CD4-positive, alpha-beta memory T cell (primary cell): ENCODE measurements around the gene PSIP1. TPM values are rescaled to one million over a fixed set of nuclear protein-coding genes. Genes with fewer than 3 reads are reported as not detected.
"Not testable (repeated sequence)": the region's sequence is repeated elsewhere in the genome, so short reads cannot be mapped to it uniquely, and the experiment has no call there.

Experiments used
- CTCF ChIA-PET: fragments of 350-600 bp; sonication (Branson Sonifier 250); formaldehyde crosslinking; loops from one replicate; lab custom pipeline; 2021; ENCODE audit warnings: inconsistent platforms; ENCODE audit not compliant: partially characterized antibody; lab: Charles Lee
- POLR2A ChIA-PET: fragments of 350-600 bp; sonication (Branson Sonifier 250); formaldehyde crosslinking; loops from one replicate; lab custom pipeline; 2021; ENCODE audit not compliant: partially characterized antibody; lab: Charles Lee
- DNase-seq, 5 donors: peaks; one replicate each; pipeline versions ENCODE4 v3.0.0 to v3.0.0-alpha.2; 2020 to 2022; ENCODE audit warnings: mixed read lengths in 1 of 5
- H3K27ac ChIP-seq: one replicate; pipeline ENCODE4 v1.7.0; 2013; ENCODE audit warnings: low read depth, low read length
- H3K27me3 ChIP-seq: 2 replicates; pipeline ENCODE4 v1.7.0; 2013; ENCODE audit warnings: mild to moderate bottlenecking, low read length, moderate library complexity; ENCODE audit not compliant: insufficient read depth
- H3K36me3 ChIP-seq: 2 replicates; pipeline ENCODE4 v1.7.0; 2013; ENCODE audit warnings: mild to moderate bottlenecking, low read length, moderate library complexity; ENCODE audit not compliant: insufficient read depth
- H3K4me1 ChIP-seq: 2 replicates; pipeline ENCODE4 v1.7.0; 2013; ENCODE audit warnings: mild to moderate bottlenecking, low read length, moderate library complexity; ENCODE audit not compliant: insufficient read depth
- H3K4me3 ChIP-seq, 2 donors: one replicate each; pipeline ENCODE4 v1.7.0; 2013; ENCODE audit warnings: low read length in 2 of 2, mild to moderate bottlenecking in 1 of 2
- H3K9me3 ChIP-seq, 2 donors: one replicate each; pipeline ENCODE4 v1.7.0; 2013; ENCODE audit warnings: low read length in 2 of 2, control low read depth in 1 of 2; ENCODE audit not compliant: control insufficient read depth in 1 of 2
- H3K27ac Mint-ChIP-seq, 7 donors: one replicate each; pipeline ENCODE4 v1.8.0; 2020 to 2021; ENCODE audit warnings: mixed read lengths in 7 of 7, mild to moderate bottlenecking in 6 of 7, inconsistent platforms in 3 of 7, moderate library complexity in 3 of 7
- H3K27me3 Mint-ChIP-seq, 2 donors: one replicate each; pipeline ENCODE4 v1.8.0; 2020 to 2021; ENCODE audit warnings: mixed read lengths in 2 of 2
- H3K36me3 Mint-ChIP-seq, 2 donors: one replicate each; pipeline ENCODE4 v1.8.0; 2020 to 2021; ENCODE audit warnings: mixed read lengths in 2 of 2, inconsistent platforms in 1 of 2, mild to moderate bottlenecking in 1 of 2
- H3K4me1 Mint-ChIP-seq, 4 donors: one replicate each; pipeline ENCODE4 v1.8.0; 2020 to 2021; ENCODE audit warnings: mixed read lengths in 4 of 4, mild to moderate bottlenecking in 1 of 4
- H3K4me3 Mint-ChIP-seq, 8 donors: one replicate each; pipeline ENCODE4 v1.8.0; 2020 to 2021; ENCODE audit warnings: mixed read lengths in 8 of 8, mild to moderate bottlenecking in 7 of 8, moderate library complexity in 6 of 8, inconsistent platforms in 3 of 8
- H3K9me3 Mint-ChIP-seq, 8 donors: one replicate each; pipeline ENCODE4 v1.8.0; 2020 to 2021; ENCODE audit warnings: mixed read lengths in 8 of 8, mild to moderate bottlenecking in 5 of 8, inconsistent platforms in 3 of 8, moderate library complexity in 1 of 8
- intact Hi-C: fragments of 100-400 bp; cut with micrococcal nuclease; formaldehyde crosslinking; loops from one replicate; pipeline ENCODE4 v1.15.1; 2023
- polyA plus RNA-seq, 2 donors: library from polyadenylated mRNA; unstranded; fragments of 300-500 nt; fragmentation: Illumina TruSeq; gene quantifications; one replicate each; pipeline ENCODE4 v1.2.3, GENCODE V29; 2021
- total RNA-seq, 2 experiments: library from RNA; stranded (reverse); gene quantifications; one replicate each; pipeline ENCODE4 v1.2.3, GENCODE V29; 2021

Gene PSIP1
- total and polyA plus RNA-seq, 4 experiments from 2014 or later, result 75.1 to 188 (median 163) TPM

GRCh38 chr9:15541872-15542271 lies 31.1 kb upstream of the PSIP1 start:
- Mint-ChIP-seq H3K4me3 (no peak overlapping the region), H3K36me3 (no peaks in the 10 kb centered on the region), H3K4me1 (no peaks in the 10 kb centered on the region), H3K27ac (no peak overlapping the region), H3K27me3 (peaks cover 1 to 2% of the 10 kb centered on the region in 2 donors), H3K9me3 (no peaks in the 10 kb centered on the region)
- no peak overlapping the region for H3K4me3 ChIP-seq
- no peaks in the 10 kb centered on the region for H3K4me1 ChIP-seq
- intact Hi-C loops, result no loop called here
- H3K27ac ChIP-seq, result no peak overlapping the region
- no peaks in the 10 kb centered on the region for H3K9me3 ChIP-seq
- H3K27me3 ChIP-seq, result no peaks in the 10 kb centered on the region
- ChIA-PET POLR2A (no interaction called here), CTCF (interaction anchor here (1.4 kb wide), 2 partner anchors 8 to 64 kb away, joined by 3 to 5 read pairs; no protein-coding TSS in a partner anchor)
- no peak for DNase-seq
- no peaks in the 10 kb centered on the region for H3K36me3 ChIP-seq

DNA sequence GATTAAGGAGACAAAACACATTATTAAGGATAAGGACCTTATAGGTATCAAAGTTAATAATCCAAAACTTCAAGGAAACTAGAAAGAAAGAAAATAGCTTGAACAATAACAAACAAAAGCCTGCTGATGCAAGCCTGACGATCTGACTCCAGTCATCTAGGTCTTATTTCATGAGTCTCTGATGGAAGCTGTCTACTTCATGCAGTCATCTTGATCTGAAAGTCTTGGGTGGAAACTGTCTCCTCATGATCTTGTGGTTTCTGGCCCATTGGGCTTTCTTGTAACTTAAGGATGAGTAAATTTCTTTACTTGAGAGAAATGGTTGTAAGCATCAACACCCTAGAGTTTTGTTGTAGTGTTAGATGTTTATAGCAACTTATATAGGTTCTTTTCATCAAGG lies 20.6 kb upstream of the PSIP1 start:
- CTCF ChIA-PET, result interaction anchor here (1.1 kb wide), 1 partner anchor 308 kb away, joined by 4 read pairs; no protein-coding TSS in a partner anchor
- Mint-ChIP-seq H3K36me3 (no peaks in the 10 kb centered on the region), H3K27ac (no peak overlapping the region), H3K27me3 (no peaks in the 10 kb centered on the region), H3K9me3 (no peaks in the 10 kb centered on the region), H3K4me1 (peaks cover 0 to 6% (median 4%) of the 10 kb centered on the region in 4 donors), H3K4me3 (no peak overlapping the region)
- intact Hi-C loops, result loop anchor here (5.0 kb wide), 1 partner anchor 174 kb away; no protein-coding TSS in a partner anchor
- POLR2A ChIA-PET, result no interaction called here
- no peaks in the 10 kb centered on the region for H3K4me1 ChIP-seq
- H3K4me3 ChIP-seq, result no peak overlapping the region
- H3K9me3 ChIP-seq, result no peaks in the 10 kb centered on the region
- no peaks in the 10 kb centered on the region for H3K27me3 ChIP-seq
- H3K27ac ChIP-seq, result no peak overlapping the region
- DNase-seq, result no peak
- no peaks in the 10 kb centered on the region for H3K36me3 ChIP-seq

- DNase-seq, result no peak
- intact Hi-C loops, result loop anchor here (5.0 kb wide), 1 partner anchor 172 kb away; no protein-coding TSS in a partner anchor
- no peak overlapping the region for H3K4me3 Mint-ChIP-seq
- Histone ChIP-seq H3K4me3 (no peak overlapping the region), H3K36me3 (no peaks in the 10 kb centered on the region), H3K4me1 (no peaks in the 10 kb centered on the region), H3K9me3 (no peaks in the 10 kb centered on the region), H3K27me3 (no peaks in the 10 kb centered on the region), H3K27ac (no peak overlapping the region)
- no peak overlapping the region for H3K27ac Mint-ChIP-seq
- no peaks in the 10 kb centered on the region for H3K27me3 Mint-ChIP-seq
- no peaks in the 10 kb centered on the region for H3K9me3 Mint-ChIP-seq
- H3K4me1 Mint-ChIP-seq, result peaks cover 0 to 6% (median 4%) of the 10 kb centered on the region in 4 donors
- ChIA-PET CTCF (no interaction called here), POLR2A (interaction anchor here (1.2 kb wide), 1 partner anchor 18 kb away, joined by 3 read pairs; no protein-coding TSS in a partner anchor)
- H3K36me3 Mint-ChIP-seq, result no peaks in the 10 kb centered on the region
These were observed 19.0 kb upstream of the PSIP1 start for GRCh38 chr9:15529566-15530324.

DNA sequence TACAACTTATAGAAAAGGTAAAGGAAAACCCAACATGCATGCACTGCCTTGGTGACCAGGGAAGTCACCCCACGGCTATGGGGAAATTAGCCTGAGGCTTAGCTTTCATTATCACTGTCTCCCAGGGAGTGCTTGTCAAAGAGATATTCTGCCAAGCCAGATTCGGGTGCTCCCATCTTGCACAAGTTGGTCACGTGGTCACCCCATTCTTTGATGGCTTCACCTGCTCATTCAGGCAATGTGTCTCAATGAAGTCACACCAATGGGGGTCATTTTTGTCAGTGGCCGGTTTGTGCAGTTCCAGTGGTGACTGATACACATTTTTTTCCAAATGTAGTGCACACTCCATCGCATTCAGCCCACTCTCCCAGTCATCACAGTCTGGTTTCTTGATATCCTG lies 16.3 kb upstream of the PSIP1 start:
- H3K4me3 ChIP-seq, H3K36me3 Mint-ChIP-seq, H3K9me3 Mint-ChIP-seq, H3K4me1 Mint-ChIP-seq, H3K36me3 ChIP-seq, H3K4me1 ChIP-seq, intact Hi-C loops, H3K4me3 Mint-ChIP-seq, H3K9me3 ChIP-seq, H3K27ac ChIP-seq, DNase-seq, H3K27ac Mint-ChIP-seq, POLR2A ChIA-PET, H3K27me3 ChIP-seq, H3K27me3 Mint-ChIP-seq, CTCF ChIA-PET: not testable (repeated sequence)

DNA sequence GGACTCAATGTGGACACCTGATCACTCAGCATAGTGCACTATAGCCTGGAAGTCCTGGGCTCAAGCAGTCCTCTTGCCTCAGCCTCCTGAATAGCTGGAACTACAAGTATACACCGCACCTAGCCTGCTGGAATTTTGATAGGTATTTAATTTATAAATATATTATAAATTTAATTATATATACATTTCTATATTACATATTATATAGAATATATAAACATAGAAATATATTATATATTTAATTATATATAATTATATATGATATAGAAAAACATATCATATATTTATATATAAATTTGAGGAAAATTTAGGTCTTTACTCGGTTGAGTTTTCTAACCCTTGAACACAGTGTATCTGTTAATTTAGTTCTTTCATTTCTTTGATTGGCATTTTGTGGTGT lies 15.2 kb upstream of the PSIP1 start:
- ChIA-PET CTCF (interaction anchor here (2.0 kb wide), 1 partner anchor 8 kb away, joined by 4 read pairs; no protein-coding TSS in a partner anchor), POLR2A (no interaction called here)
- Mint-ChIP-seq H3K4me3 (no peak overlapping the region), H3K27ac (no peak overlapping the region), H3K36me3 (no peaks in the 10 kb centered on the region), H3K4me1 (no peaks in the 10 kb centered on the region), H3K9me3 (no peaks in the 10 kb centered on the region), H3K27me3 (peaks cover 0 to 2% of the 10 kb centered on the region in 2 donors)
- Histone ChIP-seq H3K27ac (no peak overlapping the region), H3K36me3 (no peaks in the 10 kb centered on the region), H3K9me3 (no peaks in the 10 kb centered on the region), H3K4me1 (no peaks in the 10 kb centered on the region), H3K4me3 (no peak overlapping the region), H3K27me3 (no peaks in the 10 kb centered on the region)
- no peak for DNase-seq
- intact Hi-C loops, result no loop called here

- Histone ChIP-seq H3K4me3 (no peak overlapping the region), H3K36me3 (no peaks in the 10 kb centered on the region), H3K4me1 (no peaks in the 10 kb centered on the region), H3K27ac (no peak overlapping the region), H3K27me3 (no peaks in the 10 kb centered on the region), H3K9me3 (no peaks in the 10 kb centered on the region)
- CTCF ChIA-PET, result interaction anchor here (2.0 kb wide), 1 partner anchor 9 kb away, joined by 4 read pairs; no protein-coding TSS in a partner anchor
- H3K4me1 Mint-ChIP-seq, result no peaks in the 10 kb centered on the region
- DNase-seq, result no peak
- no peaks in the 10 kb centered on the region for H3K9me3 Mint-ChIP-seq
- H3K27ac Mint-ChIP-seq, result no peak overlapping the region
- POLR2A ChIA-PET, result no interaction called here
- H3K4me3 Mint-ChIP-seq, result no peak overlapping the region
- H3K36me3 Mint-ChIP-seq, result no peaks in the 10 kb centered on the region
- intact Hi-C loops, result no loop called here
- H3K27me3 Mint-ChIP-seq, result peaks cover 0 to 2% of the 10 kb centered on the region in 2 donors
These were observed 14.2 kb upstream of the PSIP1 start for GRCh38 chr9:15524845-15525455.

- Mint-ChIP-seq H3K4me1 (no peaks in the 10 kb centered on the region), H3K27ac (no peak overlapping the region), H3K9me3 (no peaks in the 10 kb centered on the region), H3K4me3 (no peak overlapping the region), H3K36me3 (no peaks in the 10 kb centered on the region), H3K27me3 (peaks cover 0 to 2% of the 10 kb centered on the region in 2 donors)
- Histone ChIP-seq H3K4me1 (no peaks in the 10 kb centered on the region), H3K36me3 (no peaks in the 10 kb centered on the region), H3K4me3 (no peak overlapping the region), H3K27ac (no peak overlapping the region), H3K9me3 (no peaks in the 10 kb centered on the region), H3K27me3 (no peaks in the 10 kb centered on the region)
- CTCF ChIA-PET, result interaction anchor here (1.8 kb wide), 1 partner anchor 11 kb away, joined by 4 read pairs; no protein-coding TSS in a partner anchor
- no peak for DNase-seq
- intact Hi-C loops, result no loop called here
- POLR2A ChIA-PET, result interaction anchor here (0.7 kb wide), 1 partner anchor 10 kb away, joined by 3 read pairs; no protein-coding TSS in a partner anchor
These were observed 11.5 kb upstream of the PSIP1 start for GRCh38 chr9:15522130-15522755.
